WERI-Rb-1 (cell line): ENCODE data around the gene ITGB2.

Experiments
- DNase-seq: peaks from one replicate; pipeline ENCODE4 v3.0.0-alpha.2; 2020
- H3K27ac ChIP-seq: fragments of 250-450 bp; sonication (Bioruptor Pico); 2 replicates; pipeline ENCODE4 v1.5.1; 2020; ENCODE audit warnings: mild to moderate bottlenecking, moderate library complexity
- H3K27me3 ChIP-seq: fragments of 250-450 bp; sonication (Bioruptor Pico); 2 replicates; pipeline ENCODE4 v1.5.1; 2021; ENCODE audit warnings: mild to moderate bottlenecking, low read depth, moderate library complexity; ENCODE audit not compliant: insufficient read depth, severe bottlenecking
- H3K36me3 ChIP-seq: fragments of 250-450 bp; sonication (Bioruptor Pico); 2 replicates; pipeline ENCODE4 v1.5.1; 2020; ENCODE audit warnings: mild to moderate bottlenecking, moderate library complexity
- H3K4me3 ChIP-seq: 2 replicates; pipeline ENCODE4 v1.5.1; 2011; ENCODE audit warnings: low read depth, mild to moderate bottlenecking, control low read depth, low read length
- H3K9me3 ChIP-seq: fragments of 250-450 bp; sonication (Bioruptor Pico); 2 replicates; pipeline ENCODE4 v1.5.1; 2021; ENCODE audit warnings: mild to moderate bottlenecking, moderate library complexity; ENCODE audit not compliant: severe bottlenecking
- CTCF ChIP-seq: IDR thresholded peaks from 2 replicates; pipeline ENCODE4 v1.5.1; 2011; ENCODE audit warnings: low read depth, mild to moderate bottlenecking, control low read depth, inconsistent platforms, low read length

The ITGB2 gene

DNA sequence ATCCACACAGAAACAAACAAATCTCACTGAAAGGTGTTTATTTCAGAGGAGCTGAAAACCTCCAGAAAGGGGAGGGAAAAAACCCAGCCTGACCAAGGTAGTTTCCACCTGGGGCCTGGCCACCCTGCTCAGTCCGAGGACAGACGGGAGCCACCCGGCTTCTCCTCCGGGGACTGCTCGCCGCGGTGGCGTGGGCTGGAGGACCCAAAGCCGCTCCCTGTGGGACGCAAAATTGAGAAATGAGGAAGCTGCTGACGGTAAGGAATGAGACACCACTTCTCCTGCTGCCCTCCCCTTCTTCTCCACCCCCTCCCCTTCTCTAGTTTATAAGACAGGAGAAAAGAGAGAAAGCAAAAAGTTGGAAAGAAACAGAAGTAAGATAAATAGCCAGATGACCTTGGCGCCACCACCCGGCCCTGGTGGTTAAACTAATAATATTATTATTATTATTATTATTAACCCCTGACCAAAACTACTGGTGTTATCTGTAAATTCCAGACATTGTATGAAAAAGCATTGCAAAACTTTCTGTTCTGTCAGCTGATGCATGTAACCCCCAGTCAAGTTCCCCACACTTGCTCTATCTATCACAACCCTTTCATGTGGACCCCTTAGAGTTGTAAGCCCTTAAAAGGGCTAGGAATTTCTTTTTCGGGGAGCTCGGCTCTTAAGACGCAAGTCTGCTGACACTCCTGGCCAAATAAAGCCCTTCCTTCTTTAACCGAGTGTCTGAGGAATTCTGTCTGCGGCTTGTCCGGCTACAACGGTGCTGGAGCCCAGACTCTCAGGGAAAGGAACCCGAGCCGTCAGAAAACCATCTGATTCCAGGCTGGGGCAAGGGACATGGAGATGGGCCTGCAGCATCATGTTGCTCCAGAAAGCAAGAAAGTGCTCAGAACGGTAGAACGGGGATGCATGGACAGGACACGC, 12.5 kb downstream of the ITGB2 start:
- H3K27me3 ChIP-seq, result no peaks in the 10 kb centered on the region
- TF ChIP-seq CTCF, result no peak

DNA sequence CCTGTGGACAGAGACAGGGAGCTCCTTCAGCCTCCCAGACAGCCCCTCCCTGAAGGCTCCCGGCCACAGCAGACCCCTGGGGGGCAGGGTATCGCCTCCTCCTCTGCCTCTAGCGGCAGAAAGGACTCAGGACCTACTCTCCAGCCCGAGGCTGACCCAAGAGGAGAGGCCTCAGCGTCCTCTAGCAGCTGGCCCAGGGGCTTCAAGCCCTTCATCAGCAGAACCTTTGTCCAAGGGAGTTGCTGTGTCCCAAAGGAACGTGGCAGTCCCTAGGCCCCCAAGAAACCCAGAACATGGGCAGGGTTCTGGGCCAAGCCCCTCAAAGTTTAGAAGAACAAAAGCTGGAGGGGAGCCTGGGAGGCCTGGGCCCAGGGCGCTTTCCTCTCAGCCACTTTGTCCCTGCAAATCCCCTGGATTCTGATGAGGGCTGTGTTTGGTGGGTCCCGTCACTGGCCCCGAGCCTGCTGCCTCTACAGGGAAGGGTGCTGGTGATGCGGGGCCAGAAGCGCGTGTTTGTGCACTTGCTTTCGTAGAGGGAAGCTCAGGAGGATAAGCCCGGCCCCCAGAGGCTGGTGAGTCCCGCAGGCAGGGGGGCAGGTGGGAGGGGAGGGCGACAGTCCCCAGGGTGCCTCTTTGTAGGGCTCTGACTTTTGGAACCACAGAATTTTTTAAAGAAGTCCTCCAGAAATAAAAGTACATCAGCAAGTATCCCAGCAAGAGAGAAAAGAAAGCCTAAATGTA, 13.3 kb downstream of the ITGB2 start:
- Histone ChIP-seq H3K9me3 (no peaks in the 10 kb centered on the region), H3K36me3 (no peaks in the 10 kb centered on the region), H3K27me3 (no peaks in the 10 kb centered on the region), H3K4me3 (no peak overlapping the region), H3K27ac (no peak overlapping the region)
- DNase-seq, result no peak
- no peak for TF ChIP-seq CTCF

More for the DNA sequence above, 12.5 kb downstream of the ITGB2 start:
- Histone ChIP-seq H3K4me3 (no peak overlapping the region), H3K9me3 (no peaks in the 10 kb centered on the region), H3K27ac (no peak overlapping the region), H3K36me3 (no peaks in the 10 kb centered on the region)
- no peak for DNase-seq

GRCh38 chr21:44905728-44906090, 15.0 kb downstream of the ITGB2 start:
- Histone ChIP-seq H3K4me3 (no peak overlapping the region), H3K9me3 (no peaks in the 10 kb centered on the region), H3K36me3 (no peaks in the 10 kb centered on the region), H3K27ac (no peak overlapping the region), H3K27me3 (no peaks in the 10 kb centered on the region)
- no peak for TF ChIP-seq CTCF
- no peak for DNase-seq

- Histone ChIP-seq H3K4me3 (no peak overlapping the region), H3K27ac (no peak overlapping the region), H3K36me3 (no peaks in the 10 kb centered on the region), H3K9me3 (no peaks in the 10 kb centered on the region), H3K27me3 (no peaks in the 10 kb centered on the region)
- TF ChIP-seq CTCF, result no peak
- DNase-seq, result no peak
Measured at GRCh38 chr21:44905016-44905727, 15.5 kb downstream of the ITGB2 start.

GRCh38 chr21:44904141-44904923, 16.4 kb downstream of the ITGB2 start:
- Histone ChIP-seq H3K27me3 (no peaks in the 10 kb centered on the region), H3K4me3 (no peak overlapping the region), H3K36me3 (no peaks in the 10 kb centered on the region), H3K27ac (no peak overlapping the region), H3K9me3 (no peaks in the 10 kb centered on the region)
- TF ChIP-seq CTCF, result no peak
- DNase-seq, result no peak
